Kidney epithelial cell (primary cell): ENCODE measurements around the gene LIPC. TPM values are rescaled to one million over a fixed set of nuclear protein-coding genes. Genes with fewer than 3 reads are reported as not detected.

Experiments
- DNase-seq: peaks from one replicate; pipeline ENCODE4 v3.0.0-alpha.2; 2010; ENCODE audit warnings: low read depth
- H3K27me3 ChIP-seq: 2 replicates; pipeline ENCODE4 v1.6.0; 2011; ENCODE audit warnings: low read length; ENCODE audit not compliant: control insufficient read depth, insufficient read depth
- H3K36me3 ChIP-seq: 2 replicates; pipeline ENCODE4 v1.5.1; 2011; ENCODE audit warnings: low read length; ENCODE audit not compliant: control insufficient read depth, insufficient read depth
- H3K4me3 ChIP-seq: 2 replicates; pipeline ENCODE4 v1.5.1; 2011; ENCODE audit warnings: low read depth, mild to moderate bottlenecking, control low read depth, low read length
- CTCF ChIP-seq: IDR thresholded peaks from 2 replicates; pipeline ENCODE4 v1.5.1; 2011; ENCODE audit warnings: mild to moderate bottlenecking, moderate library complexity, low read length, control low read depth, inconsistent platforms; ENCODE audit not compliant: insufficient read depth, poor library complexity, severe bottlenecking
- total RNA-seq: library from RNA; depleted of rRNA; stranded (reverse); fragments of >200 nt; gene quantifications from 2 replicates; pipeline ENCODE4 v1.2.3, GENCODE V29; 2015

Gene LIPC
- total RNA-seq, 1 donor from 2014 or later = 1.3 TPM

- H3K27me3 ChIP-seq = no peaks in the 10 kb centered on the region
- DNase-seq = no peak
- H3K4me3 ChIP-seq = no peak overlapping the region
- no peaks in the 10 kb centered on the region for H3K36me3 ChIP-seq
- no peak for TF ChIP-seq CTCF
Measured at GRCh38 chr15:58458076-58458475, 26.3 kb downstream of the LIPC start.

- Histone ChIP-seq H3K27me3 (no peaks in the 10 kb centered on the region), H3K36me3 (no peaks in the 10 kb centered on the region), H3K4me3 (no peak overlapping the region)
- no peak for DNase-seq
- TF ChIP-seq CTCF = no peak
Measured at GRCh38 chr15:58459045-58459444, 27.3 kb downstream of the LIPC start.

DNA sequence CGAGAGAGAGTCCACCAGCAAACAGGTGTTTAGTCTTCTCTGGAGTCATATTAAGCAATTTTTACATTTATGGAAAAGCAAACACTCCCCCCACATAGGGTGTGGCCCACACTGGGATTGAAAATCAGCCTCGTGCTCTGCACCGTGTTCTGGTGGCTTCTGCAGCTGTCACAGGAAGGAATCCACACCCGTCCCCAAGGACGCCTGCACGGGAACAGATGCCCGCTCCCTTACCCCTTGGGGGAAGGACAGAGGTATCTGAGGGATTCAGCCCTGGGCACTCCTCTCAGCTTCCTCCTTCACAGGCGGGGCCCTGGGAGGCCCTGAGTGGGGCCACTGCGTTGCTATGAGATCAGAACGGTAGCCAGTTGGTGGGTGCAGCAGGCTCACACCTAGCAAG, 27.8 kb downstream of the LIPC start:
- Histone ChIP-seq H3K27me3 (no peaks in the 10 kb centered on the region), H3K36me3 (no peaks in the 10 kb centered on the region), H3K4me3 (no peak overlapping the region)
- no peak for DNase-seq
- no peak for TF ChIP-seq CTCF

- Histone ChIP-seq H3K4me3 (no peak overlapping the region), H3K36me3 (no peaks in the 10 kb centered on the region), H3K27me3 (no peaks in the 10 kb centered on the region)
- DNase-seq = no peak
- no peak for TF ChIP-seq CTCF
Measured at GRCh38 chr15:58460116-58460790, 28.5 kb downstream of the LIPC start.

DNA sequence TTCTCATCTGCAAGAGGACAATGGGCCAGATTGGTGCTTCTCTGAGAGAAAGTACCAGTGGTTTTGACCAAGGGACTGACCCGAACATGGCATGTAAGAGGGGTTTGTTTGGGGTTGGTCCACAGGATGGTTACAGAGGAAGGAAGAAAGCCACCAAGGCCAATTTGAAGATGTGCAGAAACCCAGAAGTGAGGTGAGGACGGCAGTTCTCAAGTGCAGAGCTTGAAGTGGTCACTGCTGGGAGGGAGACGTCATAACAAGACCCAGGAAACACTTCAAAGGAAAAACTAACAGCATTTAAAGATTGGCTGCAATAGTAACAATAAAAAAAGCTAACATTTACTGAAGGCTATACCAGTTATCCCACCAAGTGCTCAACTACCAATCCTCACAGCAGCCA, 29.1 kb downstream of the LIPC start:
- no peaks in the 10 kb centered on the region for H3K27me3 ChIP-seq
- H3K4me3 ChIP-seq = no peak overlapping the region
- no peaks in the 10 kb centered on the region for H3K36me3 ChIP-seq
- DNase-seq = no peak
- no peak for TF ChIP-seq CTCF

DNA sequence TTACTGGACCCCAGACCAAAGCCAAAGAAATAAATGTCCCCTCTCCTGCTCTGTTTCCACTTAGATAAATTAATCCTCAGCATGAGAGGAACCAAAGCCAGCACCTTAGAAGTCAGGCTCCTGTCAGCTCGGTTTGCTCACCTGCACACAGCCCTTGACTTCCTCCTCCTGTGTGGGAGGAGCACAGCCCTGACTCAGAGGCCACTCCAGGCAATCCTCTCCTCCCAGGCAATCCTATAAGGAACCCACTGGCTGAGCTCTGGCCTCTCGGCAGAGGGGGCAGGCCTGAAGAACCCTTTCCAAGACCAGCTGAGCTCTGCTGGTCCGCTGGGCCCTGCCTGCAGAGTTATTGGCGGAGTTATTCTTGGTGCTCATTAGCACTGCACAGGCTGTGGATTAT, 30.8 kb downstream of the LIPC start:
- no peak for DNase-seq
- Histone ChIP-seq H3K27me3 (no peaks in the 10 kb centered on the region), H3K36me3 (no peaks in the 10 kb centered on the region), H3K4me3 (no peak overlapping the region)
- no peak for TF ChIP-seq CTCF
